NCI-H1694 (cell line): ENCODE measurements around the gene FOXC1.

Experiments
- DNase-seq: peaks from one replicate; lab custom pipeline; 2025; lab: John Stamatoyannopoulos, UW

Gene FOXC1

GRCh38 chr6:1600063-1600763 lies 9.5 kb upstream of the FOXC1 start:
- DNase-seq = no peak

DNA sequence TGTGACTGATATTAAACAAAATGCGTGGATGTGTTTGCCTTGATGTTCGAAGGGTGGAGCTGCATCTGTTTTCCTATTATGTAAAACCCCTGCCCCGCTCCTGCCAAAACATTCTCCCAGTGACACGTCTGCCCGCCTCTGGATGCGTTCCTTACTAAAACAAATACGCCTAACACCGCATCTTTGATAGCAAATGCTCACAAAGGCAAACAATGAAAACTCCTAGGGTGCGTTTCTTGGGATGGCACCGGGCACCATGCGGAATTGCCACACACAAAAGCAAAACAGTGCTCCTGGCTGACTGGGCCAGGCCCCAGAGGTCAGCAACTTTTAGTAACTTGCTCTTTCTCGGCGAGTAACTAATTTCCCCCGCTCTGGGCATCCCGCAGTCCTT lies 9.0 kb upstream of the FOXC1 start:
- no peak for DNase-seq

DNA sequence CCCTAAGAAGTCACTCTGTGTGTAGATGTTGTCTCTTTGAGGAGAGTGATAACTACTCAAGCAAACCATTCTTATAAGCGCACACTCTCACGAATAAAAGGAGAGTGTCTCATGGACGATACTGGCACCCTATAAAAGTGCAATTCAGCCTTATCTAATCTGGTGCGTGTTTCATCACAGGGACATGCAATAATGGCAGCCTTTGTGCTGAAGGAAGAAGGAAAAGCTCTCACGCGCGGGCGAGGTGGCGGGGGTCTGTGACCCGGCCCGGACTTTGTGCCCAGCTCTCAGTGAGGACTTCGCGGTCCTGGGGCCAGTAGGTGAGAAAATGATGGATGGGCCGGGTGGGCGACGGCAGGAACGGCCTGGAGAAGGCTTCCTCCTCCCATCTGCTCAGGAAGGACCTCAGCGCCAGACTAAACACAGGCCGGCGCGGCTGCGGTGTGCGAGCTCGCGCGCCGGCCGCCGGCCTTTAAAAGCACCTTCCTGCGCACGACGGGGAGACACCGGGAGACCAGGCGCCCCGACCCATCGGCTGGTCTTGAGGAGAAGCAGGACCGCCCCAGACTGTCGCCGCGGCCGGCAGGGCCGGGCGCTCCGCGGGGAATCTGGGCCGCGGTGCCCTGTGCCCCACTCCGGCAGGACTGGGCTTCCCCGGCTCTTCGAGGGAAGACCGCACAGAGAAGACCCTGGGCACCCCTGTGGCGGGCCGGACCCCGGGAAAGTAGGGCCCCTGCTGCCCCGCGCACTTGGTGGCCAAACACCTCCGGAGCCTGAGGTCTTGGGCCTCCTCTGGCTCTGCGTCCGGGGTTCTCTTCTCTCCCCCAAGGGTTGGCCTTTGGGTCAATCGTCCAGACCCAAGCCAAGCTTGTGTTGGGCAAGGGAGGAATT lies 8.3 kb upstream of the FOXC1 start:
- no peak for DNase-seq

DNA sequence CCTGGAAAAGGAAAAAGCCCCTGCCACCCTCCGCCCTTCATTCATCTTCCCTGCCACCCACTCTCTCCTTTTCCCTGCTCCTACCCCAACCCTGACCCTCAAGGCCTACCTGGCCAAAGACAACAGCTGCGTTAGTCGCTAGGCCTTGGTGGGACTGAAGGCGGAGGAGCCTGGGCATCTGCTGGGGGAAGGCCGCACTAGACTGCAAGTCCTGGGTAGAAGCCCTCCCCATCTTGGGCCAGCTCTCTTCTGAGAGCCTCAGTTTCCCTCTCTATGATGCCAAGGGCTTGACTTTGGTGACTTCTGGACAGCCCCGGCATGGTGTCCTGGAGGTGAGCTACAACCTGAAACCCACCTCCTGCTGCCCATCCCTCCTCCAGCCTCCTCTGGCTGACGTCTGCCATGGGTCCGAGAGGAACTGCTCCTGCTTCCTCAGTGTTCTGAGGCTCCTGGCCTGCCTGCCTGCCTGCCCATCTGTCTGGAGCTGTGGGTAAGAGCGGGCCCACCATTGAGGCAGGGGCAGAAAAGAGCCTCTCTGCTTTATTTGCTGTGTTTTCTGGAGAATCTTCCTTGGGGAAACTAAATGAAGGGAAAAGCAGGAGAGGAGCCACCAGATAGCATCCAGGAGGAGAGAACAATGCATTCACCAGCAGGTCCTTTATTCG lies 7.5 kb upstream of the FOXC1 start:
- no peak for DNase-seq

GRCh38 chr6:1603708-1604107 lies 6.0 kb upstream of the FOXC1 start:
- DNase-seq = no peak

DNA sequence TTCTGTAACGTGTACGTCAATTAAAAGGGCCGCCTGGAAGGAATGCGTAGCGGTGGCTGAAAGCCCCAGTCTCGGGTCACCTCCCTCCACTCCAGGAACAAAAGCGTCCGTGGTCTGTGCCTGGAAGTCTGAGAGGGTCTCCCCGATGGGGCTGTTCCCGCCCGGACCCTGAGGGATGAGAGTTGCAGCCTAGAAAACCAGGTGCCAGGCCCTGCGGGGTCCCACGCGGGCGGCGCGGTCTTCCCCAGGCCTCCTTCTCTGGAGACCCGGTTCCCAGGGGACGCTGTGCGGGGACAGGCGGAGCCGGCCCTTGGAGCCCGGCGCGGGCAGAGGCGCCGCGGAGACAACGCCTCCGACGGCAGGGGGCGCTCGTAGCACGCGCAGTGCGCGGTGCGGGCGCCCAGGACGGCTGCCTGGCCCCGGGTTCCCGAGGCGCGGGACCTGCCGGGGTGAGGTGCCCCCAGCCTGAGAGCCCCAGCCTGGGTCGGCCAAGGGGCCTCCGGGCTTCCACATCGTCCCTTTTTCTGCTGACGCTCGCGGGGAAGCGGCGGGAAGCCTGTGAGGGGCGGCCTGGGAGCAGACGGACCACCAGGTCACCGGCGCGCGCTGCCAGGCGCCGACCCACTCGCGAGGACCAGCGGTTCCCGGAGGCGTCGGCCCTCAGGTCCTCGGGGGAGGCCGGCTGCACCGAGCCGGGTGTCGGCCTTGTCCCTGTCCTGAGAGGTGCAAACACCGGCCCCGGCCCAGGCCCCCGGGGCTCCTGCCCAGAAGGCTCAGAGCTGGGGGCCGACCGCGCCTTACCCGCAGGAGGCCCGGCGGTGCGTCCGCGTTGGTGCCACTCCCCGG lies 5.3 kb upstream of the FOXC1 start:
- DNase-seq = no peak

DNA sequence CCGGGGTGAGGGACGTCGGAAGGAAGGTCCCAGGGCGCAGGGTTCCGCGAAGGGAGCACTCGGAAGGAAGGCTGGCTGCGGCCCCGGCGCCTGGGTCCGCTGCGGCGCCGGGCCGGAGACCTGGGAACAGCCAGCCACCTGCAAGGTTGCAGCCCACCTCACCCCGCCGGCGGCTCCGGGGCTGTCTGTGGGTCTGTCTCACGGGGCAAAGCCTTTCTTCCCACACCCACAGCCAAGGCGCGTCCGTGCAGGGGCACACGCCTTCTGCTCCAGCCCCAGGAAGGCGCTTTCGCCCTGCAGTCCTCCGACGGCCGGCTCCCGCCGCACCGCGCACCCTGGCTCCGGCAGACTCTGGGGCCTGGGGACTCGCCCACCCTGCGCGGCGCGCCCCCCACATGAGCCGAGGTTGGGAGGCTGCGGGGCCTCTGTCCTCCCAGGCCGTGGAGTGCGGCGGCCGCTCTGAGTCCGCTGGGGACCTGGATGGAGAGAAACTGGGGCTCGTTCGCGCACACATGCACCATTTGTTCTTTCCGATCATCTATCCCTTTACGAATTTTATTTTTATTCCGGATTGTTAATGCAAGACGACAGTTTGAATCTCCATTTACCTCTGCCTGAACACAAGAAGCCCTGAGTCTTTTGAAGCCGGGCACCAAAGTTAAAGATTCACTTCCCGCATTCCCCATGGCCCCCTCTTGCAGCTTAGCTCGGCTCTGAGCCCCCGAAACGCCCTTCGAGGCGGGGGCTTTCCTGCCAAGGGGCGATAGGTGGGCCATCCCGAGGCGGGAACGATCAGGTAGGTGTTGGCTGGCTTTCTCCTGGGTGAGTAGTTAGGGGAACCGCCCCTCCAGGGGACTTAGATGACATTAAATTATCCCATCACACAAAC lies 4.5 kb upstream of the FOXC1 start:
- no peak for DNase-seq

DNA sequence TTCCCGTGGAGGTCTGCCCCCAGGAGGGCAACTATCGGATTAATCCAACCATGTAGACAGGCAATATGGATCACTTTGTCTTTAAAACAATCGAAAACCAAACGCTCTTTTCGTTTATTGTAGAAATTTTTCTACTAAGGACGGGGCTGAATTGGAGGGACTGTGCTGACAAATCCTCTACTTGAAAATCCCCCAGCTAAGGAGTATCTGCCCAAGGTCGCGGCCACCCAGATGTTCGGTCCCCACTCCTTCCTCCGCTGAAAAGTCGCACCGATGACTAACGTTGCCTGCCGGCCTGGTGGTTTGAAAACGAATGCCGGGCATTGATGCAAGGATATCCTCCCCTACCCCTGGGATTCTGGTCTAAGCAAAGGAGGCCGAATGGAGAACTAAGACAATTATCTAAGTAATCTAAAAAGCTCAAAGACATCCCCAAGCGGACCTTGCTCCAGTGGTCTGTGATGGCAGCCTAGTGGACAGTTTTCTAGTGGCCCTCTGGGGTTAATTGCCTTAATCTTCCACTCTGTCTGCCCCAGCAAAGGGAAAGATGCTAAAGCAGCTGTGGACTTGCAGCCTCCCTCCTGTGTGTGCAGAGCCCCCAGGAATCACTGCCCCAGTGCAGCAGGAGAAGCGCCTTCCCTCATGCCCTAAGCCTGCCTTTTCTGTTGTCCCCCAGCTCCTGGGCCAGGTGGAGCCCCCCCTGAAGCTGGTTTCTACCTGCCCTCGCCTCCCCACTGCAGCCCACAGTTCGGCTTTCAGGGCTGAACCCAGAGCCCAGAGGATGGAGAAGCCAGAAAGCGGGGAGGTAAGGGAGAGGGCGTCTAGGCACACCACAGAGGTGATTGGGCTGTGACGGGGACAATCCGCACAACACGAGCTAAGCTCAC lies 3.6 kb upstream of the FOXC1 start:
- no peak for DNase-seq

- no peak for DNase-seq
Observed at GRCh38 chr6:1606780-1607515, 2.8 kb upstream of the FOXC1 start.

DNA sequence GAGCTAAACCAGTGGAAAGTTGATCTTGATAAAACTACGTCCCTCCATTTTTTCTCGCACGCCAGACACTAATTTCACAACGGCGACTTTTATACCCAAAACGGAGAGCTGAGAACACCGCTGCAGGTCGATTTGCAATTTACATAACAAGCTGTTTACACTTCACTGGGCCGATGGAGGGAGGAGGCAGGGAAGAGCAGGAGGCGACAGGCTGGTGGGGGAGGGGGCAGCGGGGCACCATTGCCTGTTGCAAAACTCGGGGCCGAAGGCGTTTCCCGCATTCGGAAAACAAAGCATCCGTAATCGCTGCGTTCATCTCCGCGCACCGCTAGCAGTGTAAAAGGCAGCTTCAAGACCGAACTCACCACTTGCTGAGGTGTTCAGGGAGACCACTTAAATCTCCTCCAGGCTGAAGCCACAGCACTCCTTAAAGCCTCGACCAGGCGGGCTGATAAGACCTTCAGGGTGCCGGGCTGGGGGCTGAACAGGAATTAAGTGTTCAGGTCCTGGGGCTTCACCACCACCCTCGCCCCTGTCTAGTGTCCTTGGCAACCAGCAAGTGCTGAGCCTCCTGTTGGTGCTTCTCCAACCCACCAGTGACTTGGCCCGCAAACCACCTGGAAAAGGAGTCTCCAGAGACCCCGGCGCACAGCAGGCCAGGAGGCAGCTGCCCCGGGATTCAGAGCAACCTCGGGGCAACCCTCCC lies 2.0 kb upstream of the FOXC1 start:
- DNase-seq = no peak

DNA sequence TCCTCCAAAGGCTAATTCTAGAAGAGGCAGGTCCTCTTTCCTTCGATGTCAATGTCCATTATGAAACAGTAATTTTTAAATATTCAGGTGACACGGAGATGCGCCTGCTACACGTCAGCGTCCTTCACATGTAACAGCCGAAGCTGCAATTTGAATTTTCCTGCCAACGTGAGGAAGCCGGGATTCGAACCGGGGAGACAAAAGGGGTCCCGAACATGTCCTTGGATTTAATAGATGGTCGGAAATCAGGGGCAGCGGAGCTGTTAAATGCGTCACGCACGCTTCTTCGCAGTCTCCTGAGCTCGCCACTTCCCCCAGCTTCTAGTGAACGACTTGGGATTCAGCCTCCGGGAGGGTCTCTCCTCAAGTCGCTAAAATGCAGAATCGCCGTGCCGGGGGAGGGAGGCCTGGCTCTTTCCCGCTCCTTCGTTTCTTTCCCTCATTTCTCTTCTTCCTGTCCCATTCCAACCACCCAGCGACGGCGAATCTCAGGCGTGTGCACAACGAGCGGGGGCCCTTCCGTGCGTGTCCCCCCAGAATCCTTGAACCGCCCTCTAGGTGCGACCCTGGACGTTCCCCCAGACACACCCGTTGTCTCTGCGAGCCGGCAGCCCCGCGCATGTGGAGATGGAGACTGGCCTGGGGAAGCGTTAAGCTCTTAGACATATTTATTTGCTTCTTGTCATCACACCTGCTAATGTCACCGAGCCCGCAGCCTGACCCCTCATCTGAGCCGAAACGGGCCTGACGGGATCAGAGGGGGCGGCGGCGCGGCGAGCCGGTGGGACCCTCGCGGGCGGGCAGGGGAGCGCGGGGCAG lies 1.3 kb upstream of the FOXC1 start:
- DNase-seq = no peak

DNA sequence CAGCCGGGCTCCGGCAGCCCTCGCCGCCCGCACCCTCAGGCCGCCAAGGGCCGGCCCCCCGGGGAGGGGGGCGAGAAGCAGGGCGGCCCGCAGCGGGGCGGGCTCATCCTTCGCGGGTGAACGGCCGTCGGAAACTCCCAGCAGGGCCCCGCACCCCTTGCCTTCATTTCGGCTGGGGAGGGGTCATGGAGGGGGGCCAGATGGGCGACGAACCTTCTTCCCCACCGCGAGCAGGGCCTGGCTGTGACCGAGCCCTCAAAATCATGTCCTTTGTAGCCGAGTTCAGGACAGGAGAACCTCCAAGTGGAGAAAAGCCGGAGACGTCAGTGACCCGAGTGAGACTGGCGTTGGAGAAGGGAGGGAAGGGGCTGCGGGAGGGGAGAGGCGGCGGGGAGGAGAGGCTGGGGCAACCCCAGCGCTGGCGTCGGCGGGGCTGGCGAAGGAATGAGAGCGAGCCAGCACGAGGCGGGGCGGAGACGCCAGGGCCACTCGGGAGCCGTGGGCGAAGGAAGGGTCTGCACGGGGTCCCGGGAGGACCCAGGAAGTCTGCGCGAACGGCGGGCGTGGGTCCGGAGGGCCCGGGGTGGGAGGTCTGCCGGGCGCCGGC lies 571 bp upstream of the FOXC1 start:
- no peak for DNase-seq

- no peak for DNase-seq
Observed at GRCh38 chr6:1610497-1611321, 994 bp downstream of the FOXC1 start.

DNA sequence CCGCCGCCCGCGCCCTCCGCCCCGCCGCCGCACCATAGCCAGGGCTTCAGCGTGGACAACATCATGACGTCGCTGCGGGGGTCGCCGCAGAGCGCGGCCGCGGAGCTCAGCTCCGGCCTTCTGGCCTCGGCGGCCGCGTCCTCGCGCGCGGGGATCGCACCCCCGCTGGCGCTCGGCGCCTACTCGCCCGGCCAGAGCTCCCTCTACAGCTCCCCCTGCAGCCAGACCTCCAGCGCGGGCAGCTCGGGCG lies 1.5 kb downstream of the FOXC1 start:
- DNase-seq = no peak

DNA sequence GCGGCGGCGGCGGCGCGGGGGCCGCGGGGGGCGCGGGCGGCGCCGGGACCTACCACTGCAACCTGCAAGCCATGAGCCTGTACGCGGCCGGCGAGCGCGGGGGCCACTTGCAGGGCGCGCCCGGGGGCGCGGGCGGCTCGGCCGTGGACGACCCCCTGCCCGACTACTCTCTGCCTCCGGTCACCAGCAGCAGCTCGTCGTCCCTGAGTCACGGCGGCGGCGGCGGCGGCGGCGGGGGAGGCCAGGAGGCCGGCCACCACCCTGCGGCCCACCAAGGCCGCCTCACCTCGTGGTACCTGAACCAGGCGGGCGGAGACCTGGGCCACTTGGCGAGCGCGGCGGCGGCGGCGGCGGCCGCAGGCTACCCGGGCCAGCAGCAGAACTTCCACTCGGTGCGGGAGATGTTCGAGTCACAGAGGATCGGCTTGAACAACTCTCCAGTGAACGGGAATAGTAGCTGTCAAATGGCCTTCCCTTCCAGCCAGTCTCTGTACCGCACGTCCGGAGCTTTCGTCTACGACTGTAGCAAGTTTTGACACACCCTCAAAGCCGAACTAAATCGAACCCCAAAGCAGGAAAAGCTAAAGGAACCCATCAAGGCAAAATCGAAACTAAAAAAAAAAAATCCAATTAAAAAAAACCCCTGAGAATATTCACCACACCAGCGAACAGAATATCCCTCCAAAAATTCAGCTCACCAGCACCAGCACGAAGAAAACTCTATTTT lies 2.0 kb downstream of the FOXC1 start:
- no peak for DNase-seq
